Loucy (cell line): Measurements from ENCODE around the gene GPRC6A.

Experiments used
- H2AFZ ChIP-seq: fragments of 200-600 bp; sonication (generic); 2 replicates; pipeline ENCODE4 v1.6.0; 2016; ENCODE audit warnings: antibody characterized with exemption, mild to moderate bottlenecking, low read length, moderate library complexity
- H3F3A ChIP-seq: fragments of 200-600 bp; 2 replicates; pipeline ENCODE4 v1.6.0; 2016; ENCODE audit warnings: antibody characterized with exemption, low read depth, mild to moderate bottlenecking
- H3K27me3 ChIP-seq: fragments of 200-600 bp; sonication (generic); 2 replicates; pipeline ENCODE4 v1.6.1; 2014; ENCODE audit warnings: low read length, mild to moderate bottlenecking; ENCODE audit not compliant: insufficient read depth, poor library complexity, severe bottlenecking
- H3K36me3 ChIP-seq: fragments of 200-600 bp; sonication (generic); 2 replicates; pipeline ENCODE4 v1.6.1; 2016; ENCODE audit warnings: low read length; ENCODE audit not compliant: insufficient read depth
- H3K4me1 ChIP-seq: fragments of 200-600 bp; sonication (generic); 2 replicates; pipeline ENCODE4 v1.5.1; 2014; ENCODE audit warnings: low read length, mild to moderate bottlenecking; ENCODE audit not compliant: insufficient read depth, poor library complexity, severe bottlenecking
- H3K4me2 ChIP-seq: fragments of 200-600 bp; sonication (generic); 2 replicates; pipeline ENCODE4 v1.6.0; 2014; ENCODE audit warnings: antibody characterized with exemption, low read length, low read depth, mild to moderate bottlenecking; ENCODE audit not compliant: poor library complexity, severe bottlenecking
- H3K4me3 ChIP-seq: fragments of 200-600 bp; sonication (generic); 2 replicates; pipeline ENCODE4 v1.5.1; 2014; ENCODE audit warnings: low read length, mild to moderate bottlenecking, mixed read lengths; ENCODE audit not compliant: poor library complexity, severe bottlenecking
- H3K79me2 ChIP-seq: fragments of 200-600 bp; sonication (generic); 2 replicates; pipeline ENCODE4 v1.6.1; 2014; ENCODE audit warnings: low read length; ENCODE audit not compliant: insufficient read depth
- H3K9ac ChIP-seq: fragments of 200-600 bp; sonication (generic); 2 replicates; pipeline ENCODE4 v1.6.0; 2014; ENCODE audit warnings: mild to moderate bottlenecking, low read depth, low read length, moderate library complexity; ENCODE audit not compliant: poor library complexity, severe bottlenecking
- H3K9me2 ChIP-seq: fragments of 200-600 bp; sonication (generic); replicated peaks from 2 replicates; pipeline ENCODE4 v1.6.1; 2016; ENCODE audit warnings: low read depth, low read length, mixed read lengths
- H3K9me3 ChIP-seq: fragments of 200-600 bp; sonication (generic); 2 replicates; pipeline ENCODE4 v1.6.1; 2014; ENCODE audit warnings: mild to moderate bottlenecking, antibody characterized with exemption, low read length, low read depth; ENCODE audit not compliant: insufficient read depth
- H4K20me1 ChIP-seq: fragments of 200-600 bp; sonication (generic); 2 replicates; pipeline ENCODE4 v1.6.0; 2014; ENCODE audit warnings: antibody characterized with exemption, low read length, mild to moderate bottlenecking; ENCODE audit not compliant: insufficient read depth, poor library complexity, severe bottlenecking
- CTCF ChIP-seq: fragments of 200-600 bp; sonication (generic); conservative IDR thresholded peaks from 2 replicates; pipeline ENCODE4 v1.5.1; 2014; ENCODE audit warnings: mild to moderate bottlenecking, antibody characterized with exemption, low read length
- EZH2phosphoT487 ChIP-seq: fragments of 200-600 bp; IDR thresholded peaks from 2 replicates; pipeline ENCODE4 v1.6.1; 2018; ENCODE audit warnings: antibody characterized with exemption, mild to moderate bottlenecking, moderate library complexity, borderline replicate concordance

GPRC6A gene

DNA sequence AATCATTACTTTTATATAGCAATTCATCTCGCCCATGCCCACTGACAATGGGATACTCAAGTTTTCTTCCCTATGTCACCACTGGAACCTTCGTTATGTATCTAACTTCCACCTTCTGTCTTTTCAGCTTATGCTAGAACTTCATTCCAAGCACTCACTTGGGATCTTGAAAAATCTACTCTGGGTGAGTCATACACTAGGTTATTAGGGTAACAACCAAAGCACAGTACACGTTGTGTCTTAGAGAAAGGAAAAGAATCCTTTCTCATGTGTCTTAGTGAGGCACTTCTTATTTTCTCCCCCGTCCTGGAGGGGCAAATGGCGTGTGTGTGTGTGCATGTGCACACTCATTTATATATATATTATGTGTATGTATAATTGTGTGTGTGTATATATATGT is 45.0 kb downstream of the GPRC6A start:
- H3K4me1 ChIP-seq, result no peaks in the 10 kb centered on the region
- no peaks in the 10 kb centered on the region for H3K9me3 ChIP-seq
- no peaks in the 10 kb centered on the region for H3K9me2 ChIP-seq
- H3F3A ChIP-seq, result no peaks in the 10 kb centered on the region
- no peak overlapping the region for H3K9ac ChIP-seq
- no peak for TF ChIP-seq EZH2phosphoT487
- no peak for TF ChIP-seq CTCF
- H3K79me2 ChIP-seq, result no peaks in the 10 kb centered on the region
- no peak overlapping the region for H3K4me3 ChIP-seq
- H3K27me3 ChIP-seq, result no peaks in the 10 kb centered on the region
- H4K20me1 ChIP-seq, result no peaks in the 10 kb centered on the region
- no peak overlapping the region for H3K4me2 ChIP-seq
- no peak overlapping the region for H2AFZ ChIP-seq
- H3K36me3 ChIP-seq, result no peaks in the 10 kb centered on the region

- no peaks in the 10 kb centered on the region for H3F3A ChIP-seq
- H3K9me3 ChIP-seq, result no peaks in the 10 kb centered on the region
- H3K36me3 ChIP-seq, result no peaks in the 10 kb centered on the region
- no peaks in the 10 kb centered on the region for H4K20me1 ChIP-seq
- H3K79me2 ChIP-seq, result no peaks in the 10 kb centered on the region
- no peak overlapping the region for H3K9ac ChIP-seq
- peak overlapping the region; percentile 41 for H3K4me3 ChIP-seq
- H3K9me2 ChIP-seq, result no peaks in the 10 kb centered on the region
- H3K27me3 ChIP-seq, result no peaks in the 10 kb centered on the region
- H3K4me2 ChIP-seq, result peak overlapping the region; percentile 29
- no peaks in the 10 kb centered on the region for H3K4me1 ChIP-seq
- peak overlapping the region; percentile 94 for H2AFZ ChIP-seq
- TF ChIP-seq EZH2phosphoT487, result no peak
- TF ChIP-seq CTCF, result peak; percentile 65
Measured at GRCh38 chr6:116779573-116780164, 49.2 kb downstream of the GPRC6A start.

DNA sequence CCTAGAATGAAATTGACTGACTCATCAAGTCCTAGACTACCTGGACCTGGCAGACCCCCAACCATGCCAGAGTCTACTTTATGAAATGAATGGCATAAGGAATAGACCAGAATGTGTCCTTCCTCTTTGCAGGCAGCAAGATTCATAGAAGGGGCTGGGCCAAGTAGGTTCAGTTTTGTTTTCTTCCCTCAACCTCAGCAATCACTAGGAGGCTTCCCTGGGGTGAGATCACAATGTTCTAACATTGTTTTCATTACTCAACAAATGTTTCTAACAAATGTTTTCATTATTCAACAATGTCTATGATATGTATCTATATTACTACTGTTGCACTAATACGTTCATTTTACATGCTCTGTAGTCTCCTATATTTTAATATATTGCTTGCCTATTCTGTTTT is 55.0 kb downstream of the GPRC6A start:
- H3K27me3 ChIP-seq, result no peaks in the 10 kb centered on the region
- no peaks in the 10 kb centered on the region for H4K20me1 ChIP-seq
- no peaks in the 10 kb centered on the region for H3K9me3 ChIP-seq
- TF ChIP-seq EZH2phosphoT487 (no peak), CTCF (no peak)
- no peaks in the 10 kb centered on the region for H3F3A ChIP-seq
- H3K4me2 ChIP-seq, result no peak overlapping the region
- no peaks in the 10 kb centered on the region for H3K9me2 ChIP-seq
- H3K4me1 ChIP-seq, result no peaks in the 10 kb centered on the region
- no peaks in the 10 kb centered on the region for H3K79me2 ChIP-seq
- H2AFZ ChIP-seq, result no peak overlapping the region
- H3K36me3 ChIP-seq, result no peaks in the 10 kb centered on the region
- no peak overlapping the region for H3K4me3 ChIP-seq
- H3K9ac ChIP-seq, result no peak overlapping the region
